ENCODE results near the gene ITFG1. TPM values are rescaled to one million over a fixed set of nuclear protein-coding genes. Genes with fewer than 3 reads are reported as not detected.

Gene ITFG1
- total RNA-seq, 5 donors from 2014 or later (not counting 1 experiment from before 2014, with no cell fraction given): 17.6 to 33.9 (median 22.6) TPM

DNA sequence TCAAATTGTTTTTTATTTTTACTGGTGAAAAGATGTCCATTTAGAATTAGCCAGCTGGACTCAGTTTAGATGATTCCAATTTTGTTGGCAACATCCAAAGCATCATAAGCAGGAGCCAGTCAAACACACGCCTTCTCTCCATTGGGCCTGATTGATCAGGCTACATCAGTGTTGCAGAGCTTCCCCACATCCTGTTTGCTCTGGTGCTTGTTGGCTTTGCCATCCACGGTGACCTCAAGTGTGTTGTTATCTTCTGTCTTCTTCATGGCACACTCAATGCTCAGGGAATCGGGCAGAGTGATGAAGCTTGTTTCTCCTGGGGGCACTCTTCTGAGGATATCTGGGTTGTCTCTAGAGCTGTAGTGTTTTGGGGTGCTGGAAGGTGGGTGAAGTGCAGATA lies 310.8 kb downstream of the ITFG1 start:
- Histone ChIP-seq H3K4me3 (ENCODE audit: control insufficient read depth in 1 of 2, extremely low read depth in 1 of 2, low read length in 1 of 2) (no peak overlapping the region), H3K9me3 (peaks cover 4% of the 10 kb centered on the region), H3K27ac (ENCODE audit: low read length) (no peak overlapping the region), H3K27me3 (replicated peaks in 1 of 2; ENCODE audit: control insufficient read depth in 2 of 2, extremely low read depth in 1 of 2, insufficient read depth in 2 of 2, low read length in 1 of 2) (peaks cover 3% of the 10 kb centered on the region in 2 experiments), H3K4me1 (ENCODE audit: control insufficient read depth in 1 of 2, extremely low read depth in 1 of 2, insufficient read depth in 2 of 2, low read length in 2 of 2) (no peaks in the 10 kb centered on the region), H3K36me3 (ENCODE audit: control insufficient read depth in 2 of 2, extremely low read depth in 1 of 2, insufficient read depth in 1 of 2, low read length in 1 of 2) (peaks cover 0 to 4% of the 10 kb centered on the region in 2 donors)
- H3K4me3 Mint-ChIP-seq: no peak overlapping the region
- ChIA-PET CTCF (interaction anchor here in 1 of 2 donors (0.5 kb wide), 1 partner anchor 168 kb away, joined by 3 read pairs; no protein-coding TSS in a partner anchor), POLR2A (no interaction called here)
- H3K36me3 Mint-ChIP-seq: peaks cover 33% of the 10 kb centered on the region
- DNase-seq (no peak), ATAC-seq (replicated peaks in 1 of 4) (peak in 2 of 4 experiments; percentile 35 to 60)
- no peak overlapping the region for H3K27ac Mint-ChIP-seq
- H3K9me3 Mint-ChIP-seq: peaks cover 0 to 19% (median 14%) of the 10 kb centered on the region in 3 donors
- H3K27me3 Mint-ChIP-seq: peaks cover 2 to 7% of the 10 kb centered on the region in 2 donors
- H3K4me1 Mint-ChIP-seq: peaks cover 0 to 7% (median 6%) of the 10 kb centered on the region in 3 donors
- whole genome bisulfite sequencing (ENCODE audit: insufficient coverage): 73% methylated on average over 1 of the region's 3 CpGs

DNA sequence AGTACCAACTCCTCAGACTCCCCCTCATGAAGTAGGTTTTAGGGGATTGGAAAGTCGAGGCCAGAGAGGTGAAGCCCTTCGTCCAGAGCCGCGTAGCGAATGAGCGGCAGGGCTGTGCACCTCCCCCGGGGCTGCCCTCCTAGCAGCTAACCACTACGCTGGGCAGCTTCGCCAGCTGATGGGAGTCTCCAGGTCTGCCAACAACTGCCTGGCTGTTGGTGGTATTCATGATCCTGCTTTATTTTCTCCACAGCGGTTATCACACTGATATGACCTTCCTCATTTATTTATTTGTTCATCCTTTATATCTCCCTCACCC lies 316.3 kb downstream of the ITFG1 start:
- peaks cover 8 to 18% of the 10 kb centered on the region in 2 experiments for H3K4me1 ChIP-seq (ENCODE audit: control insufficient read depth in 1 of 2, extremely low read depth in 1 of 2, insufficient read depth in 2 of 2, low read length in 2 of 2)
- Mint-ChIP-seq H3K9me3 (no peaks in the 10 kb centered on the region), H3K27ac (no peak overlapping the region), H3K27me3 (peaks cover 19 to 22% of the 10 kb centered on the region in 2 donors), H3K4me3 (peak overlapping the region; percentile 71 to 78 (median 78)), H3K4me1 (peaks cover 15 to 20% (median 19%) of the 10 kb centered on the region in 3 donors), H3K36me3 (no peaks in the 10 kb centered on the region)
- no peaks in the 10 kb centered on the region for H3K36me3 ChIP-seq (ENCODE audit: control insufficient read depth in 2 of 2, extremely low read depth in 1 of 2, insufficient read depth in 1 of 2, low read length in 1 of 2)
- ChIA-PET POLR2A (no interaction called here), CTCF (interaction anchor here in 1 of 2 donors (1.1 kb wide), 1 partner anchor 12 kb away, joined by 5 read pairs; no protein-coding TSS in a partner anchor)
- DNase-seq (no peak), ATAC-seq (replicated peaks in 1 of 4) (no peak)
- 0% methylated on average over 4 of the region's 10 CpGs for WGBS (ENCODE audit: insufficient coverage)
- peak overlapping the region; percentile 50 to 74 for H3K4me3 ChIP-seq (ENCODE audit: control insufficient read depth in 1 of 2, extremely low read depth in 1 of 2, low read length in 1 of 2)
- H3K9me3 ChIP-seq: no peaks in the 10 kb centered on the region
- H3K27ac ChIP-seq (ENCODE audit: low read length): no peak overlapping the region
- H3K27me3 ChIP-seq (replicated peaks in 1 of 2; ENCODE audit: control insufficient read depth in 2 of 2, extremely low read depth in 1 of 2, insufficient read depth in 2 of 2, low read length in 1 of 2): peaks cover 3 to 12% of the 10 kb centered on the region in 2 experiments

DNA sequence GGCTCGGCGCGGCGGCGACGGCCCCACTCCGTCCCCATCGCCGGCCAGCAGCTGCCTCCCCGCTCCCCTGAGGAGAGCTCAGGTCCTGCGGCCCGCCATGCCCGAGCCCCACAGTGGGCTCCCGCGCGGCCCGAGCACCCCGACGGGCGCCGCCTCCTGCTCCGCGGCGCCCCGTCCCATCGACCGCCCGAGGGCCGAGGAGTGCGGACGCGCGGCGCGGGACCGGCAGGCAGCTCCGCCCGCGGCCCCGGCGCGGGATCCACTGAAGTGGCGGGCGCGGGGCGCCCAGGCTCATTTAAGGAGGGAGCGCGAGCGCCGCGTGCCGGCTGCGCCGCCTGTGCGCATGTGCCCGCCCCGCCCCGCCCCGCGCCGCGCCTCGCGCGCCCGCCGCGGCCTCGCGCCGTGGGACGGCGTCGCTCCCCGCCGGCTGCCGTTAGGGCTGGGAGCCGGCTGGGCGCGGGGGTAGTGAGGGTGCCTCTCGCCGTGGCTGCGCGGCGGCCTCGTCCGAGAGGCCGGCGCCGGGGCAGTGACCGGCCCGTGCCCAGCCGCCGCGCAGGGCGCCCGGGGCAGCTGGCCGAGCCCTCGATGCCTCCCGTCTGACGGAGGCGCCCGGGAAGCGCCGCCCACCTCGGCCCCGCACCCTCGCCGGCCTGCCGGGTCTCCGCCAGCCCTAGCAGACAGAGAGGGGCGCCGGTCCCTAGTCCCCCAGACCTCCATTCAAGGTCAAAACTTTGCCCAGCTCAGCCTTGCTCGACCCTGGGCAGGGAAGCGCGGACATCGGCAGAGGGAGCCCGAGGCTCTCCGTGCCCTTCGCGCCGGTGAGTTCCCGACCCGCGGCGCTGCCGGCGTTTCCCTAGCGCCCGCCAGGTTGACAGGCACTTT lies 316.9 kb downstream of the ITFG1 start, which contains the start of gene NETO2:
Gene NETO2, minus strand, starts transcription at position 269 of the 882 bp plus-strand sequence. CDS start 333 bp downstream, outside the sequence.
- H3K36me3 Mint-ChIP-seq: no peaks in the 10 kb centered on the region
- Histone ChIP-seq H3K4me1 (ENCODE audit: control insufficient read depth in 1 of 2, extremely low read depth in 1 of 2, insufficient read depth in 2 of 2, low read length in 2 of 2) (peaks cover 8 to 18% of the 10 kb centered on the region in 2 experiments), H3K27ac (ENCODE audit: low read length) (no peak within 1 kb of the TSS), H3K9me3 (no peaks in the 10 kb centered on the region), H3K4me3 (ENCODE audit: control insufficient read depth in 1 of 2, extremely low read depth in 1 of 2, low read length in 1 of 2) (peak within 1 kb of the TSS; percentile 51 to 85), H3K27me3 (replicated peaks in 1 of 2; ENCODE audit: control insufficient read depth in 2 of 2, extremely low read depth in 1 of 2, insufficient read depth in 2 of 2, low read length in 1 of 2) (peaks cover 3 to 12% of the 10 kb centered on the region in 2 experiments), H3K36me3 (ENCODE audit: control insufficient read depth in 2 of 2, extremely low read depth in 1 of 2, insufficient read depth in 1 of 2, low read length in 1 of 2) (no peaks in the 10 kb centered on the region)
- H3K27me3 Mint-ChIP-seq: peaks cover 19 to 22% of the 10 kb centered on the region in 2 donors
- no peaks in the 10 kb centered on the region for H3K9me3 Mint-ChIP-seq
- ChIA-PET CTCF (interaction anchor here (0.6 to 3.0 kb wide), 6 partner anchors 13 to 1479 kb away, joined by 3 to 18 read pairs (median 5); no protein-coding TSS in a partner anchor), POLR2A (no interaction called here)
- peak in 34 of 35 experiments; percentile 23 to 77 (median 45) for DNase-seq
- ATAC-seq (replicated peaks in 1 of 4): peak; percentile 74 to 81 (median 80)
- peak within 1 kb of the TSS; percentile 71 to 84 (median 78) for H3K4me3 Mint-ChIP-seq
- no peak within 1 kb of the TSS for H3K27ac Mint-ChIP-seq
- H3K4me1 Mint-ChIP-seq: peaks cover 15 to 22% (median 19%) of the 10 kb centered on the region in 3 donors
- WGBS (ENCODE audit: insufficient coverage): 2% methylated on average over 117 of the region's 130 CpGs

DNA sequence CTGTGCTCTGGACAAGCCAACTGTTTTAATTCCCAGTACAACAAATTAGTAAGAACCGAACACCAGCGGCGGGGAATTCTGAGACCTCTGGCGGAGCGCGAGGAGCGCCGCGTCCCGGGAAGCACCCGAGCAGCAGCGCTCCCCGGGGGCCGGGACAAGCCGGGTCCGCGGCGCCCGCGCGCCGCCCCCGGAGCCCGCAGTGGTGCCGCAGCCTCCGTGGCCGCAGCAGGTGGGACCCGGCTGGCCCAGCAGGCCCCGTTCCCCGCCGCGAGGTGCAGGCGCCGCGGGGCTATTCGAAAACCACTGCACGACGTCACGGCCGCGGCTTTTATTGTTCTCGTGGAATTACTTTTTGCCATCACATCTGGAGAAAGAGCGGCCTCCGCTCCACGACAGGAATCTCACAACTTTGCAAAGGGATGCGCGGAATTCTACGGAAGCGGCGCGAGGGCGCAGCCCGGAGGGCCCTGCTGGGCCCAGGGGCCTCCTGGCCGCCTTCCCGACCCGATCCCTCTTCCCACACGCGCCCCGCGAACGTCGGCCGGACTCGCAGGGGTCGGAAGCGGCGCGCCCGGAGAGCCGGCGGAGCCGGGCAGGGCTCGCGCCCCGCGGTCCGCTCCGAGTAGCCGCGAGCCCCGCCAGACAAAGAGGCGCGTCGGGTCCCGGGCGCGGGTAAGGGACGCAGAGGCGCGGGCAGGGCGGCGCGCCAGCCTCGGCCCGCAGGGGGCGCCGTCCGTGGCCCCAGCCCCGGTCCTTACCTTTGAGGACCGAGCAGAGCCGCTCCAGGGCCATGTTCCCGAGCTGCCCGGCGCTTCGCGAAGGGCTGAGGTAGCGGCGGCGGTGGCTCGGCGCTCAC lies 317.8 kb downstream of the ITFG1 start:
- ATAC-seq (replicated peaks in 1 of 4) (peak; percentile 65 to 72 (median 68)), DNase-seq (peak in 32 of 35 experiments; percentile 1 to 74 (median 30))
- Mint-ChIP-seq H3K4me3 (peak overlapping the region; percentile 71 to 84 (median 83)), H3K36me3 (no peaks in the 10 kb centered on the region), H3K4me1 (peaks cover 15 to 22% (median 19%) of the 10 kb centered on the region in 3 donors), H3K9me3 (no peaks in the 10 kb centered on the region), H3K27ac (no peak overlapping the region), H3K27me3 (peaks cover 19 to 22% of the 10 kb centered on the region in 2 donors)
- peaks cover 3 to 12% of the 10 kb centered on the region in 2 experiments for H3K27me3 ChIP-seq (replicated peaks in 1 of 2; ENCODE audit: control insufficient read depth in 2 of 2, extremely low read depth in 1 of 2, insufficient read depth in 2 of 2, low read length in 1 of 2)
- H3K4me1 ChIP-seq (ENCODE audit: control insufficient read depth in 1 of 2, extremely low read depth in 1 of 2, insufficient read depth in 2 of 2, low read length in 2 of 2): peaks cover 8 to 18% of the 10 kb centered on the region in 2 experiments
- H3K4me3 ChIP-seq (ENCODE audit: control insufficient read depth in 1 of 2, extremely low read depth in 1 of 2, low read length in 1 of 2): peak overlapping the region; percentile 51 to 85
- no peak overlapping the region for H3K27ac ChIP-seq (ENCODE audit: low read length)
- ChIA-PET CTCF (interaction anchor here (0.6 to 3.0 kb wide), 8 partner anchors 13 to 1480 kb away, joined by 3 to 18 read pairs (median 5); no protein-coding TSS in a partner anchor), POLR2A (no interaction called here)
- WGBS (ENCODE audit: insufficient coverage): under 1% methylated on average over 111 of the region's 111 CpGs
- no peaks in the 10 kb centered on the region for H3K9me3 ChIP-seq
- H3K36me3 ChIP-seq (ENCODE audit: control insufficient read depth in 2 of 2, extremely low read depth in 1 of 2, insufficient read depth in 1 of 2, low read length in 1 of 2): no peaks in the 10 kb centered on the region

DNA sequence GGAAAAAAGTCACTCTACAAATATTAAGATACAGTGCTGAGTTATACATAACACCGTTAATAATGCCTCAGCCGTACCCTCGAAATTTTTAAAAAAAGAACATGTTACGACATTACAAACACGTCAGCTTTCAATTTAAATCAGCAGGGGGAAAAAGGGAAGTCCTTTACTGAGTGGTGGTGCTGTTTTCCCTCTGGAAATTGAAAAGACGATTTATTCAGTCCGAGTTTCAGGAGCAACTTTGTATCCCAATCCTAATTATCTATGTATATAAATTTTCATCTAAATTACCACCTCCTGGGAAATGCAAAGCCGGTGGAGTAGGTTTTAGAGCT lies 318.4 kb downstream of the ITFG1 start:
- Mint-ChIP-seq H3K4me3 (peak overlapping the region; percentile 71 to 84 (median 83)), H3K4me1 (peaks cover 15 to 22% (median 19%) of the 10 kb centered on the region in 3 donors), H3K9me3 (no peaks in the 10 kb centered on the region), H3K36me3 (no peaks in the 10 kb centered on the region), H3K27me3 (peaks cover 19 to 22% of the 10 kb centered on the region in 2 donors), H3K27ac (no peak overlapping the region)
- CTCF ChIA-PET: interaction anchor here (0.6 to 3.0 kb wide), 15 partner anchors 19 to 1488 kb away, joined by 3 to 18 read pairs (median 5); partner anchors contain the start of genes ITFG1 (in 1 of the 2) and PHKB (in 1 of the 2)
- POLR2A ChIA-PET: no interaction called here
- Histone ChIP-seq H3K4me3 (ENCODE audit: control insufficient read depth in 1 of 2, extremely low read depth in 1 of 2, low read length in 1 of 2) (peak overlapping the region; percentile 22 to 85), H3K36me3 (ENCODE audit: control insufficient read depth in 2 of 2, extremely low read depth in 1 of 2, insufficient read depth in 1 of 2, low read length in 1 of 2) (no peaks in the 10 kb centered on the region), H3K4me1 (ENCODE audit: control insufficient read depth in 1 of 2, extremely low read depth in 1 of 2, insufficient read depth in 2 of 2, low read length in 2 of 2) (peaks cover 8 to 18% of the 10 kb centered on the region in 2 experiments), H3K27ac (ENCODE audit: low read length) (no peak overlapping the region), H3K9me3 (no peaks in the 10 kb centered on the region), H3K27me3 (replicated peaks in 1 of 2; ENCODE audit: control insufficient read depth in 2 of 2, extremely low read depth in 1 of 2, insufficient read depth in 2 of 2, low read length in 1 of 2) (peaks cover 3 to 12% of the 10 kb centered on the region in 2 experiments)
- DNase-seq (peak in 1 of 35 experiments; percentile 24), ATAC-seq (replicated peaks in 1 of 4) (no peak)
- WGBS (ENCODE audit: insufficient coverage): no CpG with 5 or more reads among the region's 8 CpGs

Data from T-cell (primary cell).